ENCODE results near the gene ZSCAN5B. TPM values are rescaled to one million over a fixed set of nuclear protein-coding genes. Genes with fewer than 3 reads are reported as not detected.

The ZSCAN5B gene
- total and polyA plus RNA-seq, 2 donors (not counting 1 experiment from before 2014, with no cell fraction given): not detected

DNA sequence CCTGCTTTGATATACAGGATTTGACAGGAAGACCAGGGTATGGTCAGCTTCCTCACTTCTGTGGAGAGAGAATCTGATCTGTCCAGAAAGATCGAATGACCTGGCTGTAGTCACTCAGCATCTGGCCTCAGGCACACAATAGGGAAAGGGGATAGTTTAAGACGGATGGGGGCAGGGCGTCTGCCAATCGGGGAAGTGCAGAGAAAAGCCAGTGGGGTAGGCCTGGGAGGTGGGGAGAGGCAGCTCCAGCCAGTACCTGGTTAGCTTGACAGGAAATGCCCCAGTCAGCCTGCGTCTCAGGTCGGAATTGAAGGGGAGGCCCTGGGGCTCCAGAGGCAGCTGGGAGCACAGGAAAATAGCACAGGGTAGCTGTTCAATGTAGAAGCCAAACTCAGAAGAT is 44.1 kb downstream of the ZSCAN5B start:
- H3K4me1 ChIP-seq (ENCODE audit: control insufficient read depth, extremely low read depth, insufficient read depth, low read length): no peaks in the 10 kb centered on the region
- no peaks in the 10 kb centered on the region for H3K9me3 ChIP-seq (ENCODE audit: control insufficient read depth, insufficient read depth, low read depth, low read length)
- H3K4me2 ChIP-seq (ENCODE audit: extremely low read depth, insufficient read depth, low read length): no peak overlapping the region
- no peak overlapping the region for H3K27ac ChIP-seq (ENCODE audit: insufficient read depth, low read length)
- no peak for TF ChIP-seq EZH2 (IDR thresholded peaks at IDR 0.05; ENCODE audit: low read length, missing control alignments)
- TF ChIP-seq, protein P1, sequence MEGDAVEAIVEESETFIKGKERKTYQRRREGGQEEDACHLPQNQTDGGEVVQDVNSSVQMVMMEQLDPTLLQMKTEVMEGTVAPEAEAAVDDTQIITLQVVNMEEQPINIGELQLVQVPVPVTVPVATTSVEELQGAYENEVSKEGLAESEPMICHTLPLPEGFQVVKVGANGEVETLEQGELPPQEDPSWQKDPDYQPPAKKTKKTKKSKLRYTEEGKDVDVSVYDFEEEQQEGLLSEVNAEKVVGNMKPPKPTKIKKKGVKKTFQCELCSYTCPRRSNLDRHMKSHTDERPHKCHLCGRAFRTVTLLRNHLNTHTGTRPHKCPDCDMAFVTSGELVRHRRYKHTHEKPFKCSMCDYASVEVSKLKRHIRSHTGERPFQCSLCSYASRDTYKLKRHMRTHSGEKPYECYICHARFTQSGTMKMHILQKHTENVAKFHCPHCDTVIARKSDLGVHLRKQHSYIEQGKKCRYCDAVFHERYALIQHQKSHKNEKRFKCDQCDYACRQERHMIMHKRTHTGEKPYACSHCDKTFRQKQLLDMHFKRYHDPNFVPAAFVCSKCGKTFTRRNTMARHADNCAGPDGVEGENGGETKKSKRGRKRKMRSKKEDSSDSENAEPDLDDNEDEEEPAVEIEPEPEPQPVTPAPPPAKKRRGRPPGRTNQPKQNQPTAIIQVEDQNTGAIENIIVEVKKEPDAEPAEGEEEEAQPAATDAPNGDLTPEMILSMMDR (conservative IDR thresholded peaks at IDR 0.05 in 1 of 2, IDR thresholded peaks at IDR 0.05 in 1 of 2; ENCODE audit: low read depth in 1 of 2, low read length in 2 of 2): no peak
- no peak overlapping the region for H3K9ac ChIP-seq (ENCODE audit: insufficient read depth, low read length)
- peaks cover 3% of the 10 kb centered on the region for H3K36me3 ChIP-seq (ENCODE audit: control insufficient read depth, insufficient read depth, low read length)
- no peak overlapping the region for H3K4me3 ChIP-seq (replicated peaks in 1 of 4; ENCODE audit: control extremely low read depth in 1 of 4, insufficient read depth in 1 of 4, low read depth in 3 of 4, low read length in 4 of 4)
- DNase-seq (ENCODE audit: low read depth in 2 of 2): no peak
- H3K27me3 ChIP-seq (ENCODE audit: control insufficient read depth, insufficient read depth, low read length): no peaks in the 10 kb centered on the region
- H4K20me1 ChIP-seq (ENCODE audit: control insufficient read depth, extremely low read depth, insufficient read depth, low read length): no peaks in the 10 kb centered on the region
- no peaks in the 10 kb centered on the region for H3K79me2 ChIP-seq (ENCODE audit: control insufficient read depth, insufficient read depth, low read length)
- no peak overlapping the region for H2AFZ ChIP-seq (ENCODE audit: low read length)

DNA sequence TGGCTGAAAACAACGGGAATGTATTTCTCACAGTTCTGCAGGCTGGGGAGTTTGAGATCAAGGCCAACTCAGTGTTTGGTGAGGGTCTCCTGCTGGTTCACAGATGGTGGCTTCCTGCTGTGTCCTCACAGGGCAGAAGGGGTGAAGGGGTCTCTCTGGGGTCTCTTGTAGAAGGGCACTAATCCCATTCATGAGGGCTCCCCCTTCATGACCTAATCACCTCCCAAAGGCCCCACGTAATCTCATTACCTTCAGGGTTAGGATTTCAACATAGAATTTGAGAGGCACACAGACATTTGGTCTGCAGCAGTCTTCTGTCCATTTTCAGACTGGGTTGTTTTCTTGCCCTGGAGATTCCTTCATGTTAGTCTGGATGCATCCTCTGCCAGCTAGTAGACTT is 44.9 kb downstream of the ZSCAN5B start:
- H3K4me3 ChIP-seq (replicated peaks in 1 of 4; ENCODE audit: control extremely low read depth in 1 of 4, insufficient read depth in 1 of 4, low read depth in 3 of 4, low read length in 4 of 4): no peak overlapping the region
- H3K79me2 ChIP-seq (ENCODE audit: control insufficient read depth, insufficient read depth, low read length): no peaks in the 10 kb centered on the region
- H3K9ac ChIP-seq (ENCODE audit: insufficient read depth, low read length): no peak overlapping the region
- no peak overlapping the region for H3K4me2 ChIP-seq (ENCODE audit: extremely low read depth, insufficient read depth, low read length)
- no peaks in the 10 kb centered on the region for H3K4me1 ChIP-seq (ENCODE audit: control insufficient read depth, extremely low read depth, insufficient read depth, low read length)
- DNase-seq (ENCODE audit: low read depth in 2 of 2): no peak
- TF ChIP-seq, protein P1 (conservative IDR thresholded peaks at IDR 0.05 in 1 of 2, IDR thresholded peaks at IDR 0.05 in 1 of 2; ENCODE audit: low read depth in 1 of 2, low read length in 2 of 2): no peak
- TF ChIP-seq EZH2 (IDR thresholded peaks at IDR 0.05; ENCODE audit: low read length, missing control alignments): no peak
- H3K27me3 ChIP-seq (ENCODE audit: control insufficient read depth, insufficient read depth, low read length): no peaks in the 10 kb centered on the region
- peaks cover 3% of the 10 kb centered on the region for H3K36me3 ChIP-seq (ENCODE audit: control insufficient read depth, insufficient read depth, low read length)
- H2AFZ ChIP-seq (ENCODE audit: low read length): no peak overlapping the region
- H3K9me3 ChIP-seq (ENCODE audit: control insufficient read depth, insufficient read depth, low read depth, low read length): no peaks in the 10 kb centered on the region
- no peaks in the 10 kb centered on the region for H4K20me1 ChIP-seq (ENCODE audit: control insufficient read depth, extremely low read depth, insufficient read depth, low read length)
- no peak overlapping the region for H3K27ac ChIP-seq (ENCODE audit: insufficient read depth, low read length)

DNA sequence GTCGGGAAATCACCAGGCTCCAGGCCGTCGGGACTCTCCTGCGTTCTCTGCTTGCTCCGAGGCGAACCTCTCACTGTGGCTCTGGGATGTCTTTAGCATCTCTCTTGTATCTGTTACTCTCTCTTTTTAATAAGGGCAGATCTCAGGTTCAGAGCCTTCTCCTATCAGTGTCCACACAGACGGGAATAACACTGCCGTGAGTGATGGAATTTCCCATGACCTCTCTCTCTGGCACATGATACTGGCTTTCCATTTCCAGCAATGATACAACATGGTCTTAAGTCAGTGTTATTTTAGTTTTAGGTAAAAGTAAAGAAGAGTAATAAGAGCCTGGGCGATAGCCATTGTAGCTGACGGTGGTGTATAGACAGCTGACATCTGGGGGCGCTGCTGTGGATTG is 47.2 kb downstream of the ZSCAN5B start:
- Histone ChIP-seq H3K79me2 (ENCODE audit: control insufficient read depth, insufficient read depth, low read length) (no peaks in the 10 kb centered on the region), H2AFZ (ENCODE audit: low read length) (no peak overlapping the region), H3K36me3 (ENCODE audit: control insufficient read depth, insufficient read depth, low read length) (peaks cover 7% of the 10 kb centered on the region), H3K27me3 (ENCODE audit: control insufficient read depth, insufficient read depth, low read length) (no peaks in the 10 kb centered on the region), H3K9me3 (ENCODE audit: control insufficient read depth, insufficient read depth, low read depth, low read length) (no peaks in the 10 kb centered on the region), H3K9ac (ENCODE audit: insufficient read depth, low read length) (no peak overlapping the region), H3K4me3 (replicated peaks in 1 of 4; ENCODE audit: control extremely low read depth in 1 of 4, insufficient read depth in 1 of 4, low read depth in 3 of 4, low read length in 4 of 4) (no peak overlapping the region), H3K27ac (ENCODE audit: insufficient read depth, low read length) (no peak overlapping the region), H4K20me1 (ENCODE audit: control insufficient read depth, extremely low read depth, insufficient read depth, low read length) (no peaks in the 10 kb centered on the region), H3K4me1 (ENCODE audit: control insufficient read depth, extremely low read depth, insufficient read depth, low read length) (no peaks in the 10 kb centered on the region), H3K4me2 (ENCODE audit: extremely low read depth, insufficient read depth, low read length) (no peak overlapping the region)
- TF ChIP-seq, protein P1 (conservative IDR thresholded peaks at IDR 0.05 in 1 of 2, IDR thresholded peaks at IDR 0.05 in 1 of 2; ENCODE audit: low read depth in 1 of 2, low read length in 2 of 2): no peak
- no peak for TF ChIP-seq EZH2 (IDR thresholded peaks at IDR 0.05; ENCODE audit: low read length, missing control alignments)
- DNase-seq (ENCODE audit: low read depth in 2 of 2): no peak
